Measurements from ENCODE around the gene NT5M. TPM values are rescaled to one million over a fixed set of nuclear protein-coding genes. Genes with fewer than 3 reads are reported as not detected.

Gene NT5M
- total and polyA plus RNA-seq, 4 donors: 1.2 to 2.2 (median 1.6) TPM; not detected in 1

- 69 to 77% methylated on average over 11 of the region's 11 CpGs for WGBS, 2 donors
- ATAC-seq (ENCODE audit: low FRiP score): no peak
- no peak overlapping the region for H3K27ac ChIP-seq (ENCODE audit: low read depth in 1 of 2, low read length in 2 of 2)
- H3K4me3 ChIP-seq (ENCODE audit: low read length in 2 of 2): no peak overlapping the region
- no peaks in the 10 kb centered on the region for H3K9me3 ChIP-seq (ENCODE audit: control insufficient read depth, low read length)
- DNase-seq: no peak
- no peaks in the 10 kb centered on the region for H3K4me1 ChIP-seq (ENCODE audit: control insufficient read depth in 1 of 2, insufficient read depth in 2 of 2, low read length in 2 of 2)
- no peaks in the 10 kb centered on the region for H3K27me3 ChIP-seq (ENCODE audit: control insufficient read depth in 1 of 2, insufficient read depth in 2 of 2, low read length in 1 of 2)
- H3K36me3 ChIP-seq (ENCODE audit: control insufficient read depth in 1 of 2, insufficient read depth in 2 of 2, low read length in 1 of 2): no peaks in the 10 kb centered on the region
- intact Hi-C loops (cut with DNase I): no loop called here
These were observed 82.3 kb downstream of the NT5M start for GRCh38 chr17:17385491-17385890.

- no peak for ATAC-seq (ENCODE audit: low FRiP score)
- Histone ChIP-seq H3K36me3 (ENCODE audit: control insufficient read depth in 1 of 2, insufficient read depth in 2 of 2, low read length in 1 of 2) (no peaks in the 10 kb centered on the region), H3K4me3 (ENCODE audit: low read length in 2 of 2) (no peak overlapping the region), H3K27ac (ENCODE audit: low read depth in 1 of 2, low read length in 2 of 2) (no peak overlapping the region), H3K4me1 (ENCODE audit: control insufficient read depth in 1 of 2, insufficient read depth in 2 of 2, low read length in 2 of 2) (no peaks in the 10 kb centered on the region), H3K27me3 (ENCODE audit: control insufficient read depth in 1 of 2, insufficient read depth in 2 of 2, low read length in 1 of 2) (no peaks in the 10 kb centered on the region), H3K9me3 (ENCODE audit: control insufficient read depth, low read length) (no peaks in the 10 kb centered on the region)
- 74 to 76% methylated on average over 15 of the region's 15 CpGs for WGBS, 2 donors
- intact Hi-C loops (cut with DNase I): no loop called here
- DNase-seq: peak in 1 of 2 donors; percentile 21
These were observed 83.1 kb downstream of the NT5M start for GRCh38 chr17:17386094-17386800.

GRCh38 chr17:17387017-17387497, 83.9 kb downstream of the NT5M start:
- H3K4me3 ChIP-seq (ENCODE audit: low read length in 2 of 2): no peak overlapping the region
- no peaks in the 10 kb centered on the region for H3K27me3 ChIP-seq (ENCODE audit: control insufficient read depth in 1 of 2, insufficient read depth in 2 of 2, low read length in 1 of 2)
- intact Hi-C loops (cut with DNase I): no loop called here
- H3K27ac ChIP-seq (ENCODE audit: low read depth in 1 of 2, low read length in 2 of 2): no peak overlapping the region
- DNase-seq (peak in 1 of 2 donors; percentile 12), ATAC-seq (ENCODE audit: low FRiP score) (no peak)
- no peaks in the 10 kb centered on the region for H3K4me1 ChIP-seq (ENCODE audit: control insufficient read depth in 1 of 2, insufficient read depth in 2 of 2, low read length in 2 of 2)
- H3K36me3 ChIP-seq (ENCODE audit: control insufficient read depth in 1 of 2, insufficient read depth in 2 of 2, low read length in 1 of 2): no peaks in the 10 kb centered on the region
- H3K9me3 ChIP-seq (ENCODE audit: control insufficient read depth, low read length): no peaks in the 10 kb centered on the region
- 91 to 94% methylated on average over 7 of the region's 7 CpGs for WGBS, 2 donors

- intact Hi-C loops (cut with DNase I): no loop called here
- Histone ChIP-seq H3K36me3 (ENCODE audit: control insufficient read depth in 1 of 2, insufficient read depth in 2 of 2, low read length in 1 of 2) (no peaks in the 10 kb centered on the region), H3K4me3 (ENCODE audit: low read length in 2 of 2) (no peak overlapping the region), H3K4me1 (ENCODE audit: control insufficient read depth in 1 of 2, insufficient read depth in 2 of 2, low read length in 2 of 2) (no peaks in the 10 kb centered on the region), H3K9me3 (ENCODE audit: control insufficient read depth, low read length) (no peaks in the 10 kb centered on the region), H3K27ac (ENCODE audit: low read depth in 1 of 2, low read length in 2 of 2) (no peak overlapping the region), H3K27me3 (ENCODE audit: control insufficient read depth in 1 of 2, insufficient read depth in 2 of 2, low read length in 1 of 2) (no peaks in the 10 kb centered on the region)
- no peak for ATAC-seq (ENCODE audit: low FRiP score)
- DNase-seq: peak in 1 of 2 donors; percentile 63
- 68 to 69% methylated on average over 15 of the region's 15 CpGs for WGBS, 2 donors
These were observed 84.6 kb downstream of the NT5M start for GRCh38 chr17:17387498-17388362.

GRCh38 chr17:17388657-17389496, 85.7 kb downstream of the NT5M start:
- no peak overlapping the region for H3K4me3 ChIP-seq (ENCODE audit: low read length in 2 of 2)
- no peaks in the 10 kb centered on the region for H3K4me1 ChIP-seq (ENCODE audit: control insufficient read depth in 1 of 2, insufficient read depth in 2 of 2, low read length in 2 of 2)
- no peak overlapping the region for H3K27ac ChIP-seq (ENCODE audit: low read depth in 1 of 2, low read length in 2 of 2)
- H3K36me3 ChIP-seq (ENCODE audit: control insufficient read depth in 1 of 2, insufficient read depth in 2 of 2, low read length in 1 of 2): no peaks in the 10 kb centered on the region
- no peaks in the 10 kb centered on the region for H3K9me3 ChIP-seq (ENCODE audit: control insufficient read depth, low read length)
- H3K27me3 ChIP-seq (ENCODE audit: control insufficient read depth in 1 of 2, insufficient read depth in 2 of 2, low read length in 1 of 2): no peaks in the 10 kb centered on the region
- DNase-seq: peak in 1 of 2 donors; percentile 52
- ATAC-seq (ENCODE audit: low FRiP score): no peak
- intact Hi-C loops (cut with DNase I): no loop called here
- 73 to 78% methylated on average over 17 of the region's 17 CpGs for WGBS, 2 donors

- 91% methylated on average over 23 of the region's 23 CpGs for WGBS, 2 donors
- intact Hi-C loops (cut with DNase I): no loop called here
- no peak for ATAC-seq (ENCODE audit: low FRiP score)
- Histone ChIP-seq H3K4me3 (ENCODE audit: low read length in 2 of 2) (no peak overlapping the region), H3K36me3 (ENCODE audit: control insufficient read depth in 1 of 2, insufficient read depth in 2 of 2, low read length in 1 of 2) (no peaks in the 10 kb centered on the region), H3K9me3 (ENCODE audit: control insufficient read depth, low read length) (no peaks in the 10 kb centered on the region), H3K27ac (ENCODE audit: low read depth in 1 of 2, low read length in 2 of 2) (no peak overlapping the region), H3K4me1 (ENCODE audit: control insufficient read depth in 1 of 2, insufficient read depth in 2 of 2, low read length in 2 of 2) (no peaks in the 10 kb centered on the region), H3K27me3 (ENCODE audit: control insufficient read depth in 1 of 2, insufficient read depth in 2 of 2, low read length in 1 of 2) (no peaks in the 10 kb centered on the region)
- DNase-seq: peak in 1 of 2 donors; percentile 20
These were observed 88.6 kb downstream of the NT5M start for GRCh38 chr17:17391668-17392370.

- Histone ChIP-seq H3K4me1 (ENCODE audit: control insufficient read depth in 1 of 2, insufficient read depth in 2 of 2, low read length in 2 of 2) (no peaks in the 10 kb centered on the region), H3K36me3 (ENCODE audit: control insufficient read depth in 1 of 2, insufficient read depth in 2 of 2, low read length in 1 of 2) (no peaks in the 10 kb centered on the region), H3K27ac (ENCODE audit: low read depth in 1 of 2, low read length in 2 of 2) (no peak overlapping the region), H3K9me3 (ENCODE audit: control insufficient read depth, low read length) (no peaks in the 10 kb centered on the region), H3K27me3 (ENCODE audit: control insufficient read depth in 1 of 2, insufficient read depth in 2 of 2, low read length in 1 of 2) (no peaks in the 10 kb centered on the region), H3K4me3 (ENCODE audit: low read length in 2 of 2) (no peak overlapping the region)
- DNase-seq: peak in 1 of 2 donors; percentile 47
- ATAC-seq (ENCODE audit: low FRiP score): no peak
- intact Hi-C loops (cut with DNase I): no loop called here
- 69 to 72% methylated on average over 12 of the region's 12 CpGs for WGBS, 2 donors
These were observed 90.8 kb downstream of the NT5M start for GRCh38 chr17:17393976-17394375.

GRCh38 chr17:17394494-17394893, 91.3 kb downstream of the NT5M start:
- Histone ChIP-seq H3K27me3 (ENCODE audit: control insufficient read depth in 1 of 2, insufficient read depth in 2 of 2, low read length in 1 of 2) (no peaks in the 10 kb centered on the region), H3K9me3 (ENCODE audit: control insufficient read depth, low read length) (no peaks in the 10 kb centered on the region), H3K36me3 (ENCODE audit: control insufficient read depth in 1 of 2, insufficient read depth in 2 of 2, low read length in 1 of 2) (no peaks in the 10 kb centered on the region), H3K27ac (ENCODE audit: low read depth in 1 of 2, low read length in 2 of 2) (no peak overlapping the region), H3K4me1 (ENCODE audit: control insufficient read depth in 1 of 2, insufficient read depth in 2 of 2, low read length in 2 of 2) (no peaks in the 10 kb centered on the region), H3K4me3 (ENCODE audit: low read length in 2 of 2) (no peak overlapping the region)
- intact Hi-C loops (cut with DNase I): no loop called here
- ATAC-seq (ENCODE audit: low FRiP score): no peak
- 79 to 82% methylated on average over 9 of the region's 9 CpGs for WGBS, 2 donors
- DNase-seq: peak in 1 of 2 donors; percentile 57

Data from aorta (tissue), 5 donors.